Stimulated activated CD4-positive, alpha-beta T cell treated with anti-CD3 and anti-CD28 coated beads, TNF-alpha, amount 100 ng/mL, for 1 hour (primary cell): ENCODE data around the gene ZNF814.
"Not testable (repeated sequence)": the region's sequence is repeated elsewhere in the genome, so short reads cannot be mapped to it uniquely, and the experiment has no call there.

ENCODE experiments used
- DNase-seq, 3 donors: peaks; one replicate each; pipeline ENCODE4 v3.0.0-alpha.2; 2020; ENCODE audit warnings: low read depth in 3 of 3, low spot score in 1 of 3

The ZNF814 gene

GRCh38 chr19:57817976-57818375, 70.9 kb downstream of the ZNF814 start:
- DNase-seq: no peak

GRCh38 chr19:57816652-57817051, 72.2 kb downstream of the ZNF814 start:
- DNase-seq: no peak

DNA sequence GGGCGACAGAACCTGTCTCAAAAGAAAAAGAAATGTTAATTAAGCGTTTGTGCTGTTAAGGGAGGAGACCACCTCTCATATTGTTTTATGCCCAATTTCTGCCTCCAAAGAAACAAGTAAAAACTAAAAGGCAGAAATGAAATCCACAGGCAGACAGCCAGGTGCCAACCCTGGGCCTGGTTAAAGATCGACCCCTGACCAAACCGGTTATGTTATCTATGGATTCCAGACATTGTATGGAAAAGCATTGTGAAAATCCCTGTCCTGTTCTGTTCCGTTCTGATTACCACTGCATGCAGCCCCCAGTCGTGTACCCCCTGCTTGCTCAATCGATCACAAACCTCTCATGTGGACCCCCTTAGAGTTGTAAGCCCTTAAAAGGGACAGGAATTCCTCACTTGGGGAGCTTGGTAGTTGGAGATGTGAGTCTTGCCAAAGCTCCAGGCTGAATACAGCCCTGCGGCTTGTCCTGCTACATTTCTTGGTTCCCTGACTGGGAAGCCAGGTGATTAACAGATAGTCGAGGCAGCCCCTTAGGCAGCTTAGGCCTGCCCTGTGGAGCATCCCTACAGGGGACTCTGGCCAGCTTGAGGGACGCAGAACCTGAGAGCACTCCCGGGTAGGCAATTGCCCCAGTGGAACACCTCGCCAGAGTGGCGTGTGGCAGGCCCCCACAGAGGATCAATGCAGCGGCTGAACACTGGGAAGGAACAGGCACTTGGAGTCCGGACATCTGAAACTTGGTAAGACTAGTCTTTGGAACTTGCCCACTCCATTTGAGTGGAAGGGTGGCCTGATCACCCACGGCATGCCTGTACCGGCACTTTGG, 73.4 kb downstream of the ZNF814 start:
- no peak for DNase-seq

DNA sequence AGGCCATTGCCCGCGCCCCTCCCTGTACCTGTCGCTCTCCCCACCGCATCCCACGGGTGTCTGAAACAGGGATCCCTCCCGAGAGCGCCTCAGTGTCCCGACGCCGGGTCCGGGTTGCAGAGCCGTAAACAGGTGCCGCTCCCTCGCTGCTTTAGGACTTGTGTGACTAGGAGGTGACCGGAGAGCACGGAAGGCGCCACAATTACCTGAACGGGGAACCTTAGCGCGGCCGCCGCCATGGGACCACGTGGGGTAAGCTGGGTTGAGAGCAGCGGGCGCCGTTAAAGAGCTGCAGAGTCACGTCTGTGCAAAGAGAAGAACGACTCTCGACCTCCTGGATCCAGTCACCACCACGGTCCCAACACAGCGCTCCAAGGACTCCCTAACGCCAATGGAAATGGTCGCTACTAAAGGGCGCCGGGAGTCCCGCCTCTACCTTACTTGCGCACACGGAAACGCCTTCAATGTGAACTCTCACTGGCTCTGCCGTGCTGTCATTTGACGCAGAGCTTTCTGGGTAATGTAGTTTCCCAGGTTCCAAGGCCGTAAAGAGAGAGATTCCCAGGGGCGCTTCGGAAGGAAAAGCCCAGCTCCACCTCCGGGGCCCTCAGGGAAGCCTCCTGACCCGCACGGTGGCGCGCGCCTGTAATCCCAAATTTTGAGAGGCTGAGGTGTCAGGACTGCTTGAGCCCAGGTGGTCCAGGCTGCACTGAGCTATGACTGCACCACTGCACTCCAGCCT, 74.2 kb downstream of the ZNF814 start, which contains the start of gene ZNF552:
Gene ZNF552 (minus strand): TSS at position 409 of the 742 bp plus-strand sequence. CDS start 170 bp downstream, at position 239.
- DNase-seq: peak; percentile 29 to 50 (median 42)

- DNase-seq: no peak
Observed at GRCh38 chr19:57813919-57814504, 74.8 kb downstream of the ZNF814 start.

- not testable (repeated sequence) for DNase-seq
Observed at GRCh38 chr19:57812975-57813820, 75.6 kb downstream of the ZNF814 start.

DNA sequence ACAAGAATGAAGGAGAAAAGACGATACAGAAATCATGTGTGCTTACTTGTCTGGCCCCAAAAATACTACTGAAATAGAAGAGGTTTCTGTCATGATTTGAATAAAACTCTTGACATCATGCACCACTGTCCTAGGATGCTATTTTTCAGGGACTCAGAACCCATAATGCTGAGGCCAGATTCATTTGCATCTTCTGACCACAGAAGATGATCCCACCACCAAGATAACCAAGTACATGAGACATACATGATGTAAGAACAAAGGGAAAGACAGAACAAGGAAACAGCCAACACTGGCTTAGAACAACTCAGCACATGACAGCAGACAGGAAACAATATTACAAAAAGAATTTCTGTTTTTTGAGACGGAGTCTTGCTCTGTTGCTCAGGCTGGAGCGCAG, 76.6 kb downstream of the ZNF814 start:
- DNase-seq: no peak

DNA sequence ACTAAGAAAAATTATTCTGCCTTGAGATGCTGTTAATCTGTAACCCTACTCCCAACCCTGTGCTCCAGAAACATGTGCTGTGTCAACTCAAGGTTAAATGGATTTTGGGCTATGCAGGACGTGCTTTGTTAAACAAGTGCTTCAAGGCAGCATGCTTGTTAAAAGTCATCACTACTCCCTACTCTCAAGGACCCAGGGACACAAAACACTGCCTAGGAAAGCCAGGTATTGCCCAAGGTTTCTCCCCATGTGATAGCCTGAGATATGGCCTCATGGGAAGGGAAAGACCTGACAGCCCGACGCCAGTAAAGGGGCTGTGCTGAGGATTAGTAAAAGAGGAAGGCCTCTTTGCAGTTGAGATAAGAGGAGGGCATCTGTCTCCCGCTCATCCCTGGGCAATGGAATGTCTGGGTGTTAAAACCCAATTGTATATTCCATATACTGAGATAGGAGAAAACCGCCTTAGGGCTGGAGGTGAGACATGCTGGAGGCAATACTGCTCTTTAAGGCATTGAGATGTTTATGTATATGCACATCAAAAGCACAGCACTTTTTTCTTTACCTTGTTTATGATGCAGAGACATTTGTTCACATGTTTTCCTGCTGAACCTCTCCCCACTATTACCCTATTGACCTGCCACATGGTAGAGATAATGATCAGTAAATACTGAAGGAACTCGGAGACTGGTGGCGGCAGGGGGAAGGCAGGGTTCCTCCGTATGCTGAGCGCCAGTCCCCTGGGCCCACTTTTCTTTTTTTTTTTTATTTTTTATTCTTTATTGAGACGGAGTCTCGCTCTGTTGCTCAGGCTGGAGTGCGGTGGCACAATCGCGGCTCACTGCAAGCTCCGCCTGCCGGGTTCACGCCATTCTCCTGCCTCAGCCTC, 78.2 kb downstream of the ZNF814 start:
- DNase-seq: not testable (repeated sequence)

DNA sequence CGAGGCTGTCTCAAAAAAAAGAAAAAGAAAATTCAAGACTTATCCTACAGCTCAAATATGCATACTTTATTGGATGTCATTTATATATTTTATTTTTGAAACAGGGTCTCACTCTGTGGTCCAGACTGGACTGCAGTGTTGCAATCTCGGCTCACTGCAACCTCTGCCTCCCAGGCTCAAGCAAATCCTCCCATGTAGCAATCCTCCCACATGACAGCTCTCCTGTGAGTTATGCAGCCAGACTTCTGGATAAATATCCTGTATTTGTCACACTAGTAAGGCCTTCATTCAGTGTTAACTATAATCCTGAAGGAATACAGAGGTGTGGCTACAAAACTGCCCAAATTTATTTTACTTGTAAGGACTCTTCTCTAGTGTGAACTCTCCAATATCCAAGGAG, 81.3 kb downstream of the ZNF814 start:
- no peak for DNase-seq

GRCh38 chr19:57803594-57804325, 85.1 kb downstream of the ZNF814 start:
- no peak for DNase-seq

- DNase-seq: no peak
Observed at GRCh38 chr19:57803265-57803593, 85.6 kb downstream of the ZNF814 start.

DNA sequence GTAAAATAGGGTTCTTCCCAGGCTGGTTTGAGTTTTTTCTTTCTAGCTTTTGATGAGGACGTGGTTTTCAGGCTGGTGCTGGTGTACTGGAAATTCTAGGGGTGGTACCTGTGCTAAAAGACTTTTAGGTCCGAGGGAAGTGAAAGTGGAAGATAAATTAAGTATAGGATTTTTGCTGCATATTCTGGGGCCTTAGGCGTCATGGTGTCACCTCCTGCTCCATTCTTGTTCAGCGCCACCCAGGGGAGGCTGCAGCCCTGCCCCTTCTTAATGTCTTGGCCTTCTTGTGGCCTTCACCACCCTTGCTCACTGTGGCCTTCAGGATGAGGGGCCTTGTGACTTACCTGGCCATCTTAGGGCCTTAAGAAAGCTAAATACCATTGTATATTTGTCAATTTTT, 86.6 kb downstream of the ZNF814 start:
- no peak for DNase-seq

GRCh38 chr19:57800696-57801095, 88.1 kb downstream of the ZNF814 start:
- no peak for DNase-seq
